WTC11 (cell line): Measurements from ENCODE around the gene GTF3C1.

Source experiments
- JUN ChIP-seq: sonication (generic); formaldehyde crosslinking; IDR thresholded peaks from 2 replicates; pipeline ENCODE4 v1.8.0; 2023; ENCODE audit warnings: mild to moderate bottlenecking, missing genetic modification reagents
- SP1 ChIP-seq: sonication (generic); formaldehyde crosslinking; conservative IDR thresholded peaks from 2 replicates; pipeline ENCODE4 v1.8.1; 2022; ENCODE audit warnings: missing genetic modification reagents
- TF ChIP-seq, protein P1 (sequence below): fragments of 200-600 bp; IDR thresholded peaks from 2 replicates; pipeline ENCODE4 v1.8.0; 2022; ENCODE audit warnings: antibody characterized with exemption
- TF ChIP-seq, protein P2 (sequence below): sonication (generic); formaldehyde crosslinking; IDR thresholded peaks from 2 replicates; pipeline ENCODE4 v1.8.0; 2022; ENCODE audit warnings: mild to moderate bottlenecking, missing genetic modification reagents

DNA sequence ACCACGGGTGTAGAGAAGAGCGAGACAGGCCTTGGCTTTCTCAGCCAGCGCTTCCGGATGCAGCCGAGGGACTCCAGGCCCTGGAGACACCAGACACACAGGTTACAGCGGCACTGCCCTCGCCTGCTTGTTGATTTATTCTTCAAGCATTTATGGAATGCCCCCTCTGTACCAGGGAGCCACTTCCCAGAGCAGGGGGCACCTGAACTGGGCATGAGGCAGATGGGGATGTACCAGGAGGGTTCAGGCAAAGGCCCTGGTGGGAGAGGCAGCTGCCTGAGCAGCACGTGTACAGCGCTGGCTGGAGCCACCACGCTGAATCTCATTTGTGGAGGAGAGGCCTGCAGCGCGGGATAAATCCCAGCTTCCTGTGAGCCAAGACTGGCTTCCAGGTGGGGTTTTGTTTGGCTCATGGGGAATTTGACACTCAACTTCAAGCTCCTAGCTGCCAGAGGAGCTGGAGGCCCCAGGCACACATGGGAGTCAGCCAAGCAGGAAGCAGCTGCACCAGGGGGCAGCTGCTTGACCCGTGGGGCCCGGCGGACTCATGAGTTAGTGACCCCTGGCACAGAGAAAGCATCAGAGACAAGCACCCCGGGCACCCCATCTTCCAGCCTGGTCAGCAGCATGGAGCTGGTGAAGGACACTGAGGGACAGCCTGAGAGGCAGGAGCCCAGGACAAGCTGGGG, 88.1 kb downstream of the GTF3C1 start:
- TF ChIP-seq, protein P1, sequence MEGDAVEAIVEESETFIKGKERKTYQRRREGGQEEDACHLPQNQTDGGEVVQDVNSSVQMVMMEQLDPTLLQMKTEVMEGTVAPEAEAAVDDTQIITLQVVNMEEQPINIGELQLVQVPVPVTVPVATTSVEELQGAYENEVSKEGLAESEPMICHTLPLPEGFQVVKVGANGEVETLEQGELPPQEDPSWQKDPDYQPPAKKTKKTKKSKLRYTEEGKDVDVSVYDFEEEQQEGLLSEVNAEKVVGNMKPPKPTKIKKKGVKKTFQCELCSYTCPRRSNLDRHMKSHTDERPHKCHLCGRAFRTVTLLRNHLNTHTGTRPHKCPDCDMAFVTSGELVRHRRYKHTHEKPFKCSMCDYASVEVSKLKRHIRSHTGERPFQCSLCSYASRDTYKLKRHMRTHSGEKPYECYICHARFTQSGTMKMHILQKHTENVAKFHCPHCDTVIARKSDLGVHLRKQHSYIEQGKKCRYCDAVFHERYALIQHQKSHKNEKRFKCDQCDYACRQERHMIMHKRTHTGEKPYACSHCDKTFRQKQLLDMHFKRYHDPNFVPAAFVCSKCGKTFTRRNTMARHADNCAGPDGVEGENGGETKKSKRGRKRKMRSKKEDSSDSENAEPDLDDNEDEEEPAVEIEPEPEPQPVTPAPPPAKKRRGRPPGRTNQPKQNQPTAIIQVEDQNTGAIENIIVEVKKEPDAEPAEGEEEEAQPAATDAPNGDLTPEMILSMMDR = no peak
- no peak for TF ChIP-seq JUN (CRISPR knock-in tag)
- TF ChIP-seq SP1 (CRISPR knock-in tag) = no peak
- TF ChIP-seq, protein P2, sequence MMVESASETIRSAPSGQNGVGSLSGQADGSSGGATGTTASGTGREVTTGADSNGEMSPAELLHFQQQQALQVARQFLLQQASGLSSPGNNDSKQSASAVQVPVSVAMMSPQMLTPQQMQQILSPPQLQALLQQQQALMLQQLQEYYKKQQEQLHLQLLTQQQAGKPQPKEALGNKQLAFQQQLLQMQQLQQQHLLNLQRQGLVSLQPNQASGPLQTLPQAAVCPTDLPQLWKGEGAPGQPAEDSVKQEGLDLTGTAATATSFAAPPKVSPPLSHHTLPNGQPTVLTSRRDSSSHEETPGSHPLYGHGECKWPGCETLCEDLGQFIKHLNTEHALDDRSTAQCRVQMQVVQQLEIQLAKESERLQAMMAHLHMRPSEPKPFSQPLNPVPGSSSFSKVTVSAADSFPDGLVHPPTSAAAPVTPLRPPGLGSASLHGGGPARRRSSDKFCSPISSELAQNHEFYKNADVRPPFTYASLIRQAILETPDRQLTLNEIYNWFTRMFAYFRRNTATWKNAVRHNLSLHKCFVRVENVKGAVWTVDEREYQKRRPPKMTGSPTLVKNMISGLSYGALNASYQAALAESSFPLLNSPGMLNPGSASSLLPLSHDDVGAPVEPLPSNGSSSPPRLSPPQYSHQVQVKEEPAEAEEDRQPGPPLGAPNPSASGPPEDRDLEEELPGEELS = no peak
